Bone marrow (tissue), 2 donors: Measurements from ENCODE around the gene DTX2.
"Not testable (repeated sequence)": the region's sequence is repeated elsewhere in the genome, so short reads cannot be mapped to it uniquely, and the experiment has no call there.

Source experiments
- DNase-seq, 2 donors: peaks; one replicate each; lab custom pipeline; 2025; lab: John Stamatoyannopoulos, UW

DTX2 gene

GRCh38 chr7:76511911-76512885, 50.7 kb downstream of the DTX2 start:
- not testable (repeated sequence) for DNase-seq

GRCh38 chr7:76512941-76513816, 51.7 kb downstream of the DTX2 start:
- DNase-seq: no peak

- DNase-seq: no peak
Observed at GRCh38 chr7:76513817-76514799, 52.6 kb downstream of the DTX2 start.

- no peak for DNase-seq
Observed at GRCh38 chr7:76514926-76515771, 53.6 kb downstream of the DTX2 start.

GRCh38 chr7:76515999-76516443, 54.5 kb downstream of the DTX2 start:
- DNase-seq: no peak

GRCh38 chr7:76516932-76517331, 55.4 kb downstream of the DTX2 start:
- DNase-seq: not testable (repeated sequence)

- DNase-seq: not testable (repeated sequence)
Observed at GRCh38 chr7:76526183-76526582, 64.7 kb downstream of the DTX2 start.

GRCh38 chr7:76531643-76532042, 70.1 kb downstream of the DTX2 start:
- not testable (repeated sequence) for DNase-seq

- not testable (repeated sequence) for DNase-seq
Observed at GRCh38 chr7:76543197-76543596, 81.7 kb downstream of the DTX2 start, which contains the start of gene SPDYE16. Gene SPDYE16, minus strand, starts transcription at chr7:76543297. Its CDS starts 1,838 bp downstream, at chr7:76541459.

GRCh38 chr7:76549025-76549854, 87.7 kb downstream of the DTX2 start:
- peak; percentile 58 to 81 for DNase-seq

GRCh38 chr7:76549855-76550248, 88.3 kb downstream of the DTX2 start:
- not testable (repeated sequence) for DNase-seq

GRCh38 chr7:76551992-76552391, 90.5 kb downstream of the DTX2 start:
- not testable (repeated sequence) for DNase-seq
